ENCODE results near the gene SHROOM3. TPM values are rescaled to one million over a fixed set of nuclear protein-coding genes. Genes with fewer than 3 reads are reported as not detected.

SHROOM3 gene
- total RNA-seq, 4 donors from 2014 or later = 52.0 to 444 (median 364) TPM

GRCh38 chr4:76484654-76485053 is 49.6 kb downstream of the SHROOM3 start:
- Histone ChIP-seq H3K9me3 (peaks cover 0 to under 1% (median 0%) of the 10 kb centered on the region in 4 donors), H3K36me3 (no peaks in the 10 kb centered on the region), H3K4me1 (no peaks in the 10 kb centered on the region), H3K27ac (no peak overlapping the region), H3K4me3 (no peak overlapping the region), H3K27me3 (no peaks in the 10 kb centered on the region)
- TF ChIP-seq POLR2A (IDR thresholded peaks at IDR 0.05) = no peak
- TF ChIP-seq CTCF (IDR thresholded peaks at IDR 0.05) = no peak
- DNase-seq = no peak

GRCh38 chr4:76485450-76485849 is 50.4 kb downstream of the SHROOM3 start:
- H3K36me3 ChIP-seq = no peaks in the 10 kb centered on the region

GRCh38 chr4:76486588-76487276 is 51.7 kb downstream of the SHROOM3 start:
- no peaks in the 10 kb centered on the region for H3K36me3 ChIP-seq
- TF ChIP-seq POLR2A (IDR thresholded peaks at IDR 0.05) (no peak), CTCF (IDR thresholded peaks at IDR 0.05) (no peak)
- H3K9me3 ChIP-seq = peaks cover 0 to 5% (median 0%) of the 10 kb centered on the region in 4 donors
- no peak overlapping the region for H3K4me3 ChIP-seq
- no peak for DNase-seq
- H3K4me1 ChIP-seq = no peaks in the 10 kb centered on the region
- H3K27me3 ChIP-seq = no peaks in the 10 kb centered on the region
- H3K27ac ChIP-seq = no peak overlapping the region

More at GRCh38 chr4:76485450-76485849, 50.4 kb downstream of the SHROOM3 start:
- Histone ChIP-seq H3K4me1 (no peaks in the 10 kb centered on the region), H3K4me3 (no peak overlapping the region), H3K27ac (no peak overlapping the region), H3K27me3 (no peaks in the 10 kb centered on the region), H3K9me3 (peaks cover 0 to 5% (median 0%) of the 10 kb centered on the region in 4 donors)
- no peak for DNase-seq
- TF ChIP-seq POLR2A (IDR thresholded peaks at IDR 0.05) (no peak), CTCF (IDR thresholded peaks at IDR 0.05) (no peak)

- Histone ChIP-seq H3K4me1 (no peaks in the 10 kb centered on the region), H3K36me3 (no peaks in the 10 kb centered on the region), H3K27me3 (no peaks in the 10 kb centered on the region), H3K9me3 (peaks cover 0 to 5% (median 0%) of the 10 kb centered on the region in 4 donors), H3K27ac (no peak overlapping the region), H3K4me3 (no peak overlapping the region)
- no peak for DNase-seq
- TF ChIP-seq CTCF (IDR thresholded peaks at IDR 0.05) (no peak), POLR2A (IDR thresholded peaks at IDR 0.05) (no peak)
These were observed 52.6 kb downstream of the SHROOM3 start for GRCh38 chr4:76487621-76488020.

DNA sequence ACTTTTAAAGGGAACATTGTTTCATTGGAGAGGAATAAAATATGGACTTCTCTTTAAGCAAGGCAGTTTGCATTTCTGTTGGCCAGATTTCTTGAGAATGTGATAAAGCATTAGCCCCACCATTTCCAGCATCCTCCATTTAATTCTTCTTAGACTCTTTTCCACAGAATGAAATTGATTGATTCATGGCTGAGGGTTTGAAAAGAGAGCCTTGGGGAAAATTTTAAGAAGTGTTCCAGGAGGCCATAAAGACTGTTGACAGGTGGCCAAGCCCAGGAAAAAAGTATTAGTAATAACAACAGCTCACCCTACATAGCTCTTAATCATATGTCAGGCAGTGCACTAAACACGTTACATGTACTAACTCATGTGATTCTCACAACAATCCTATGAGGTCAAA is 53.4 kb downstream of the SHROOM3 start:
- peaks cover 0 to 5% (median 0%) of the 10 kb centered on the region in 4 donors for H3K9me3 ChIP-seq
- H3K4me1 ChIP-seq = no peaks in the 10 kb centered on the region
- H3K36me3 ChIP-seq = no peaks in the 10 kb centered on the region
- no peak overlapping the region for H3K27ac ChIP-seq
- TF ChIP-seq CTCF (IDR thresholded peaks at IDR 0.05) (no peak), POLR2A (IDR thresholded peaks at IDR 0.05) (no peak)
- no peak for DNase-seq
- no peaks in the 10 kb centered on the region for H3K27me3 ChIP-seq
- no peak overlapping the region for H3K4me3 ChIP-seq

Data from Peyer's patch (tissue), 4 donors.